Transverse colon (tissue), 4 donors: ENCODE measurements around the gene NLRC5.

Experiments used
- POLR2AphosphoS5 ChIP-seq, 3 donors: sonication (generic); formaldehyde crosslinking; IDR thresholded peaks; one replicate each; pipeline ENCODE4 v1.6.1; 2016; ENCODE audit warnings: antibody characterized with exemption in 3 of 3
- TF ChIP-seq, protein P1 (sequence below), 5 experiments: fragments of 200-600 bp in 3 of 5; fragments of 450-650 bp in 2 of 5; sonication (generic) in 3 of 5; IDR thresholded peaks; 1 replicate in 2 of 5; 2 replicates in 3 of 5; pipeline ENCODE4 v1.5.1; 2016 to 2017; ENCODE audit warnings: antibody characterized with exemption in 5 of 5, inconsistent platforms in 3 of 5, mild to moderate bottlenecking in 2 of 5, moderate library complexity in 1 of 5

GRCh38 chr16:56982695-56983094 is 6.7 kb upstream of the NLRC5 start:
- TF ChIP-seq, protein P1, sequence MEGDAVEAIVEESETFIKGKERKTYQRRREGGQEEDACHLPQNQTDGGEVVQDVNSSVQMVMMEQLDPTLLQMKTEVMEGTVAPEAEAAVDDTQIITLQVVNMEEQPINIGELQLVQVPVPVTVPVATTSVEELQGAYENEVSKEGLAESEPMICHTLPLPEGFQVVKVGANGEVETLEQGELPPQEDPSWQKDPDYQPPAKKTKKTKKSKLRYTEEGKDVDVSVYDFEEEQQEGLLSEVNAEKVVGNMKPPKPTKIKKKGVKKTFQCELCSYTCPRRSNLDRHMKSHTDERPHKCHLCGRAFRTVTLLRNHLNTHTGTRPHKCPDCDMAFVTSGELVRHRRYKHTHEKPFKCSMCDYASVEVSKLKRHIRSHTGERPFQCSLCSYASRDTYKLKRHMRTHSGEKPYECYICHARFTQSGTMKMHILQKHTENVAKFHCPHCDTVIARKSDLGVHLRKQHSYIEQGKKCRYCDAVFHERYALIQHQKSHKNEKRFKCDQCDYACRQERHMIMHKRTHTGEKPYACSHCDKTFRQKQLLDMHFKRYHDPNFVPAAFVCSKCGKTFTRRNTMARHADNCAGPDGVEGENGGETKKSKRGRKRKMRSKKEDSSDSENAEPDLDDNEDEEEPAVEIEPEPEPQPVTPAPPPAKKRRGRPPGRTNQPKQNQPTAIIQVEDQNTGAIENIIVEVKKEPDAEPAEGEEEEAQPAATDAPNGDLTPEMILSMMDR (IDR thresholded peaks at IDR 0.05), result no peak
- no peak for TF ChIP-seq POLR2AphosphoS5 (IDR thresholded peaks at IDR 0.05)
